DOHH2 (cell line): Measurements from ENCODE around the gene LTB.

Experiments used
- H3F3A ChIP-seq: fragments of 200-600 bp; sonication (generic), shearing (Covaris generic); 2 replicates; pipeline ENCODE4 v1.6.0; 2016; ENCODE audit warnings: antibody characterized with exemption, mild to moderate bottlenecking; ENCODE audit not compliant: control insufficient read depth, insufficient read depth
- H3K27ac ChIP-seq: fragments of 200-600 bp; sonication (generic); 2 replicates; pipeline ENCODE4 v1.5.1; 2014; ENCODE audit warnings: low read depth, mild to moderate bottlenecking, low read length, moderate library complexity
- H3K27me3 ChIP-seq: fragments of 200-600 bp; sonication (generic); 2 replicates; pipeline ENCODE4 v1.6.1; 2014; ENCODE audit warnings: mild to moderate bottlenecking, low read length, mixed read lengths; ENCODE audit not compliant: control insufficient read depth
- H3K36me3 ChIP-seq: fragments of 200-600 bp; sonication (generic); 2 replicates; pipeline ENCODE4 v1.6.1; 2014; ENCODE audit warnings: mild to moderate bottlenecking, low read length, moderate library complexity, mixed read lengths; ENCODE audit not compliant: control insufficient read depth
- H3K4me1 ChIP-seq: fragments of 200-600 bp; sonication (generic); 2 replicates; pipeline ENCODE4 v1.6.1; 2014; ENCODE audit warnings: mild to moderate bottlenecking, low read length, mixed read lengths; ENCODE audit not compliant: control insufficient read depth
- H3K4me2 ChIP-seq: fragments of 200-600 bp; sonication (generic); 2 replicates; pipeline ENCODE4 v1.6.0; 2014; ENCODE audit warnings: mild to moderate bottlenecking, low read length, moderate library complexity
- H3K4me3 ChIP-seq: fragments of 200-600 bp; sonication (generic); 2 replicates; pipeline ENCODE4 v1.5.1; 2014; ENCODE audit warnings: mild to moderate bottlenecking, low read length, mixed read lengths
- H3K79me2 ChIP-seq: fragments of 200-600 bp; sonication (generic); 2 replicates; pipeline ENCODE4 v1.6.1; 2014; ENCODE audit warnings: mild to moderate bottlenecking, low read length, mixed read lengths; ENCODE audit not compliant: control insufficient read depth
- H3K9me2 ChIP-seq: fragments of 200-600 bp; sonication (generic); replicated peaks from 2 replicates; pipeline ENCODE4 v1.6.1; 2014; ENCODE audit warnings: mild to moderate bottlenecking, low read length, mixed read lengths; ENCODE audit not compliant: control insufficient read depth
- H3K9me3 ChIP-seq: fragments of 200-600 bp; sonication (generic); 2 replicates; pipeline ENCODE4 v1.6.1; 2014; ENCODE audit warnings: antibody characterized with exemption, low read length, mixed read lengths; ENCODE audit not compliant: control insufficient read depth, insufficient read depth
- H4K20me1 ChIP-seq: fragments of 200-600 bp; sonication (generic); 2 replicates; pipeline ENCODE4 v1.6.0; 2014; ENCODE audit warnings: low read depth, mild to moderate bottlenecking, antibody characterized with exemption, low read length, moderate library complexity; ENCODE audit not compliant: control insufficient read depth, insufficient read depth
- CTCF ChIP-seq: fragments of 200-600 bp; sonication (generic); IDR thresholded peaks from one replicate; pipeline ENCODE4 v1.5.1; 2014; ENCODE audit warnings: antibody characterized with exemption, mild to moderate bottlenecking, low read depth, low read length; ENCODE audit not compliant: poor library complexity, severe bottlenecking
- EZH2phosphoT487 ChIP-seq: fragments of 200-600 bp; sonication (generic); IDR thresholded peaks from 2 replicates; pipeline ENCODE4 v1.6.1; 2017; ENCODE audit warnings: borderline replicate concordance, mild to moderate bottlenecking, antibody characterized with exemption, low read length, moderate library complexity, mixed read lengths

Gene LTB

DNA sequence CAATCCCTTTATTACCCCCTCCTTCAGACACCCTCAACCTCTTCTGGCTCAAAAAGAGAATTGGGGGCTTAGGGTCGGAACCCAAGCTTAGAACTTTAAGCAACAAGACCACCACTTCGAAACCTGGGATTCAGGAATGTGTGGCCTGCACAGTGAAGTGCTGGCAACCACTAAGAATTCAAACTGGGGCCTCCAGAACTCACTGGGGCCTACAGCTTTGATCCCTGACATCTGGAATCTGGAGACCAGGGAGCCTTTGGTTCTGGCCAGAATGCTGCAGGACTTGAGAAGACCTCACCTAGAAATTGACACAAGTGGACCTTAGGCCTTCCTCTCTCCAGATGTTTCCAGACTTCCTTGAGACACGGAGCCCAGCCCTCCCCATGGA is 4.7 kb downstream of the LTB start:
- Histone ChIP-seq H3K79me2 (no peaks in the 10 kb centered on the region), H3K9me3 (no peaks in the 10 kb centered on the region), H3K4me1 (peaks cover 61% of the 10 kb centered on the region), H3K4me3 (no peak overlapping the region), H3K36me3 (no peaks in the 10 kb centered on the region), H4K20me1 (no peaks in the 10 kb centered on the region), H3F3A (peaks cover 3% of the 10 kb centered on the region; the same call in 1 of the 2 replicates), H3K27ac (no peak overlapping the region), H3K27me3 (peaks cover 83% of the 10 kb centered on the region), H3K9me2 (no peaks in the 10 kb centered on the region), H3K4me2 (no peak overlapping the region)
- TF ChIP-seq EZH2phosphoT487: no peak
- TF ChIP-seq CTCF: no peak

- H4K20me1 ChIP-seq: no peaks in the 10 kb centered on the region
- H3K27ac ChIP-seq: no peak overlapping the region
- peaks cover 85% of the 10 kb centered on the region for H3K27me3 ChIP-seq
- no peaks in the 10 kb centered on the region for H3K36me3 ChIP-seq
- TF ChIP-seq EZH2phosphoT487 (no peak), CTCF (no peak)
- H3K79me2 ChIP-seq: no peaks in the 10 kb centered on the region
- no peaks in the 10 kb centered on the region for H3K9me2 ChIP-seq
- peaks cover 61% of the 10 kb centered on the region for H3K4me1 ChIP-seq
- no peaks in the 10 kb centered on the region for H3K9me3 ChIP-seq
- peaks cover 3% of the 10 kb centered on the region; the same call in 1 of the 2 replicates for H3F3A ChIP-seq
- peak overlapping the region; percentile 21 for H3K4me2 ChIP-seq
- H3K4me3 ChIP-seq: peak overlapping the region; percentile 34
These were observed 5.2 kb downstream of the LTB start for GRCh38 chr6:31576897-31577578.

- Histone ChIP-seq H3K9me3 (no peaks in the 10 kb centered on the region), H3K4me3 (peak overlapping the region; percentile 35), H3K4me2 (peak overlapping the region; percentile 21)
These were observed 6.1 kb downstream of the LTB start for GRCh38 chr6:31575952-31576685.

More at GRCh38 chr6:31575952-31576685, 6.1 kb downstream of the LTB start:
- Histone ChIP-seq H3K27me3 (peaks cover 85% of the 10 kb centered on the region), H3F3A (peaks cover 3% of the 10 kb centered on the region; the same call in 1 of the 2 replicates), H3K27ac (no peak overlapping the region), H3K4me1 (peaks cover 61% of the 10 kb centered on the region), H3K9me2 (no peaks in the 10 kb centered on the region), H3K79me2 (no peaks in the 10 kb centered on the region), H3K36me3 (no peaks in the 10 kb centered on the region), H4K20me1 (no peaks in the 10 kb centered on the region)
- TF ChIP-seq EZH2phosphoT487 (no peak), CTCF (no peak)
